ENCODE results near the gene BRD9. TPM values are rescaled to one million over a fixed set of nuclear protein-coding genes. Genes with fewer than 3 reads are reported as not detected.

The BRD9 gene
- total and polyA plus RNA-seq, 2 of the 13 experiments (the other 11 are each of a cell fraction or from before 2014, with no cell fraction given): 5.2 to 22.9 TPM

DNA sequence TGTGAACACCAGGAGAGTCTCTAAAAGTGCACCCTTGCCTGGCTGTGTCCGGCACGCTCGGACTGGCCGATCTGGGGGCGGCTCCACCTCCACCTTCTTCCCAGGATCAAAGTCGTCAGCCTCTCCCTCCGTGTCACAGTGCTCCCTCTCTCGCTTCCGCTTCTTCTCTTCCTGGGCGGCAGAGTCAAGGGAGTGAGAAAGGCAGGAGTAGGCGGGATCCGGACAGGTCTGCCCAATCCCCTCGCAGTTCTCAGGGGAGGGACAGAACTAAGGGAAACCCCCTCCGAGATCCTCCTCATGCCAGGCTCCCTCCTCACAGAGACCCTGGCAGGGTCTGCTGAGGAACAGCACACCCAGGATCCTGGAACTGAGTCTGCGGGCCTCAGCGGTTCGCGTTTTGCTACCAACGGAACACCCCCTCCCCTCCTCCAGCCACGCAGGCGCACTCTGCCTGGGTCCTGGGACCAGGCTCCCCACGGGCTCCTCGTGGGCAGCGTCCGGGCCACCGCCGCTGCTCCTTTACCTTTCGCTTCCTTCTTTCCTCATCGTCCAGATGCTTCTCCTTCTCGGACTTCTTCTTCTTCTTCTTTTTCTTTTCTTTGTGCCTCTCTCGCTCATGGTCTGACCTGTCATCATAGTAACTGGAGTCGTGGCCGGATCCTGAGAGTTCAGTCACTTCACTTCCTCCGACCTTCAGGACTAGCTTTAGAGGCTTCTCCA is 1.3 kb downstream of the BRD9 start (continued):
- TF ChIP-seq ZBTB4 (CRISPR knock-in tag; IDR thresholded peaks at IDR 0.05; ENCODE audit: borderline replicate concordance): no peak
- no peak for TF ChIP-seq RXRA (CRISPR knock-in tag; IDR thresholded peaks at IDR 0.05)
- no peak for TF ChIP-seq SIX1 (CRISPR knock-in tag; IDR thresholded peaks at IDR 0.05; ENCODE audit: borderline replicate concordance)
- TF ChIP-seq LCORL (IDR thresholded peaks at IDR 0.05): no peak
- no peak for TF ChIP-seq LCORL (CRISPR knock-in tag; IDR thresholded peaks at IDR 0.05)
- TF ChIP-seq HMG20A (CRISPR knock-in tag; IDR thresholded peaks at IDR 0.05; ENCODE audit: borderline replicate concordance): no peak
- TF ChIP-seq HNF1B (CRISPR knock-in tag; IDR thresholded peaks at IDR 0.05): 0 out of 2 replicates have a peak, but pooled peaks have one; percentile 15
- no peak for TF ChIP-seq NONO (IDR thresholded peaks at IDR 0.05)
- no peak; the same call in 1 of the 2 replicates for TF ChIP-seq NONO (CRISPR knock-in tag; conservative IDR thresholded peaks at IDR 0.05)
- no peak for TF ChIP-seq ZNF180 (CRISPR knock-in tag; IDR thresholded peaks at IDR 0.05; ENCODE audit: borderline replicate concordance, low read depth)
- TF ChIP-seq, protein P1, sequence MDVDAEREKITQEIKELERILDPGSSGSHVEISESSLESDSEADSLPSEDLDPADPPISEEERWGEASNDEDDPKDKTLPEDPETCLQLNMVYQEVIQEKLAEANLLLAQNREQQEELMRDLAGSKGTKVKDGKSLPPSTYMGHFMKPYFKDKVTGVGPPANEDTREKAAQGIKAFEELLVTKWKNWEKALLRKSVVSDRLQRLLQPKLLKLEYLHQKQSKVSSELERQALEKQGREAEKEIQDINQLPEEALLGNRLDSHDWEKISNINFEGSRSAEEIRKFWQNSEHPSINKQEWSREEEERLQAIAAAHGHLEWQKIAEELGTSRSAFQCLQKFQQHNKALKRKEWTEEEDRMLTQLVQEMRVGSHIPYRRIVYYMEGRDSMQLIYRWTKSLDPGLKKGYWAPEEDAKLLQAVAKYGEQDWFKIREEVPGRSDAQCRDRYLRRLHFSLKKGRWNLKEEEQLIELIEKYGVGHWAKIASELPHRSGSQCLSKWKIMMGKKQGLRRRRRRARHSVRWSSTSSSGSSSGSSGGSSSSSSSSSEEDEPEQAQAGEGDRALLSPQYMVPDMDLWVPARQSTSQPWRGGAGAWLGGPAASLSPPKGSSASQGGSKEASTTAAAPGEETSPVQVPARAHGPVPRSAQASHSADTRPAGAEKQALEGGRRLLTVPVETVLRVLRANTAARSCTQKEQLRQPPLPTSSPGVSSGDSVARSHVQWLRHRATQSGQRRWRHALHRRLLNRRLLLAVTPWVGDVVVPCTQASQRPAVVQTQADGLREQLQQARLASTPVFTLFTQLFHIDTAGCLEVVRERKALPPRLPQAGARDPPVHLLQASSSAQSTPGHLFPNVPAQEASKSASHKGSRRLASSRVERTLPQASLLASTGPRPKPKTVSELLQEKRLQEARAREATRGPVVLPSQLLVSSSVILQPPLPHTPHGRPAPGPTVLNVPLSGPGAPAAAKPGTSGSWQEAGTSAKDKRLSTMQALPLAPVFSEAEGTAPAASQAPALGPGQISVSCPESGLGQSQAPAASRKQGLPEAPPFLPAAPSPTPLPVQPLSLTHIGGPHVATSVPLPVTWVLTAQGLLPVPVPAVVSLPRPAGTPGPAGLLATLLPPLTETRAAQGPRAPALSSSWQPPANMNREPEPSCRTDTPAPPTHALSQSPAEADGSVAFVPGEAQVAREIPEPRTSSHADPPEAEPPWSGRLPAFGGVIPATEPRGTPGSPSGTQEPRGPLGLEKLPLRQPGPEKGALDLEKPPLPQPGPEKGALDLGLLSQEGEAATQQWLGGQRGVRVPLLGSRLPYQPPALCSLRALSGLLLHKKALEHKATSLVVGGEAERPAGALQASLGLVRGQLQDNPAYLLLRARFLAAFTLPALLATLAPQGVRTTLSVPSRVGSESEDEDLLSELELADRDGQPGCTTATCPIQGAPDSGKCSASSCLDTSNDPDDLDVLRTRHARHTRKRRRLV (CRISPR knock-in tag; IDR thresholded peaks at IDR 0.05): no peak
- TF ChIP-seq AKNA (CRISPR knock-in tag; IDR thresholded peaks at IDR 0.05; ENCODE audit: borderline replicate concordance): no peak

Data from HepG2 (cell line).